Gastrocnemius medialis (tissue), 4 donors: ENCODE measurements around the gene FNDC3A. TPM values are rescaled to one million over a fixed set of nuclear protein-coding genes. Genes with fewer than 3 reads are reported as not detected.

Experiments used
- ATAC-seq, 2 donors: fragments of 150-250 bp; one replicate each; pipeline ENCODE4 v1.9.1; 2016
- DNase-seq, 2 donors: peaks; one replicate each; pipeline ENCODE4 v3.0.0-alpha.2; 2019
- H3K27ac ChIP-seq, 4 donors: fragments of 200-600 bp; sonication (generic); 1 replicate in 1 of 4; 2 replicates in 3 of 4; pipeline ENCODE4 v1.5.1; 2016 to 2018; ENCODE audit warnings: mild to moderate bottlenecking in 2 of 4, moderate library complexity in 1 of 4
- H3K27me3 ChIP-seq, 3 donors: fragments of 200-600 bp; sonication (generic) in 2 of 3; 1 replicate in 1 of 3; 2 replicates in 2 of 3; pipeline versions ENCODE4 v1.5.1 to v1.6.0; 2016 to 2019; ENCODE audit warnings: mild to moderate bottlenecking in 1 of 3, moderate library complexity in 1 of 3
- H3K36me3 ChIP-seq, 2 donors: fragments of 200-600 bp; sonication (generic) in 1 of 2; one replicate each; pipeline ENCODE4 v1.5.1; 2017 to 2018
- H3K4me1 ChIP-seq, 2 donors: fragments of 200-600 bp; sonication (generic) in 1 of 2; one replicate each; pipeline ENCODE4 v1.5.1; 2016 to 2017; ENCODE audit warnings: mild to moderate bottlenecking in 2 of 2
- H3K4me3 ChIP-seq, 4 donors: fragments of 200-600 bp; sonication (generic) in 3 of 4; 1 replicate in 1 of 4; 2 replicates in 3 of 4; pipeline ENCODE4 v1.5.1; 2016 to 2019; ENCODE audit warnings: mild to moderate bottlenecking in 2 of 4
- H3K9me3 ChIP-seq, 3 donors: fragments of 200-600 bp; sonication (generic) in 2 of 3; 1 replicate in 1 of 3; 2 replicates in 2 of 3; pipeline ENCODE4 v1.5.1; 2016 to 2019
- CTCF ChIP-seq, 5 experiments: fragments of 450-650 bp in 3 of 5; fragments of 200-600 bp in 2 of 5; sonication (generic) in 2 of 5; IDR thresholded peaks in 4 of 5; conservative IDR thresholded peaks in 1 of 5; 1 replicate in 4 of 5; 2 replicates in 1 of 5; pipeline ENCODE4 v1.5.1; 2016 to 2019; ENCODE audit warnings: antibody characterized with exemption in 5 of 5, mild to moderate bottlenecking in 3 of 5, moderate library complexity in 3 of 5
- POLR2A ChIP-seq, 2 donors: fragments of 450-650 bp; IDR thresholded peaks; one replicate each; pipeline ENCODE4 v1.6.1; 2017; ENCODE audit warnings: antibody characterized with exemption in 2 of 2, mild to moderate bottlenecking in 2 of 2, moderate library complexity in 2 of 2
- in situ Hi-C, 4 donors: fragments of 200-750 bp; cut with MboI; loops; one replicate each; pipeline versions ENCODE4 v1.15.0 to v1.8.0; 2017; ENCODE audit warnings: low sequenced_read_pairs in 4 of 4
- intact Hi-C: fragments of 100-400 bp; cut with DNase I; formaldehyde crosslinking; loops from one replicate; pipeline ENCODE4 v1.15.1; 2023; ENCODE audit warnings: low total_unique reads
- total RNA-seq, 4 donors: library from RNA; depleted of rRNA; stranded (reverse); fragments of >200 nt; gene quantifications; one replicate each; pipeline versions ENCODE4 v1.1.0 to v1.2.3, GENCODE V29; 2016

The FNDC3A gene
- total RNA-seq, 4 donors from 2014 or later, result 9.6 to 18.3 (median 10.4) TPM

DNA sequence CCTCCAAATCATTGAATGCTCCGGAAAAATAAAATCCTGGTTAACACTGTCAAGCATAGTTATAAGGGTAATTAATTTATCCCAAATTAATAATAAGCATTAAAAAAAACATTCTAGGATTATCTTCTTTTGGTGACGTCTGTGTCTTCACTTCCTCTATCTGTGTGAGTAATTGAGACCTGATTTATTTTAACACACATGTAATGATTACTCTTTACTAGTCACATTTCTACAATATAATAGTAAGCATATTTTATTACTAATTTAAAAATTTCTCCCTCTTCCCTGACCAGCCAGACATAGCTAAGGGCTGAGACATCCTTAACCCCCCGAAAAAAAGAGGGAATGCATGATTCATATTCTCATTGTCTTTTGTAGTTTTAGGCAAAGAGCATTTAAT, 2.3 kb downstream of the FNDC3A start:
- TF ChIP-seq POLR2A (IDR thresholded peaks at IDR 0.05) (no peak), CTCF (IDR thresholded peaks at IDR 0.05 in 4 of 5, conservative IDR thresholded peaks at IDR 0.05 in 1 of 5) (no peak)
- in situ Hi-C loops (loop anchor here in 1 of 4 donors (10.0 kb wide), 1 partner anchor 127 kb away; no protein-coding TSS in a partner anchor), intact Hi-C loops (loop anchor here (5.0 to 10.0 kb wide), 3 partner anchors 117 to 269 kb away; partner anchors contain the start of gene CDADC1)
- Histone ChIP-seq H3K9me3 (no peaks in the 10 kb centered on the region), H3K4me1 (peaks cover 18 to 34% of the 10 kb centered on the region in 2 donors), H3K27ac (no peak overlapping the region), H3K4me3 (peak overlapping the region in 2 of 4 donors; percentile 92 to 96), H3K27me3 (no peaks in the 10 kb centered on the region), H3K36me3 (no peaks in the 10 kb centered on the region)
- ATAC-seq, result no peak
- no peak for DNase-seq

- Histone ChIP-seq H3K4me3 (no peak overlapping the region), H3K9me3 (no peaks in the 10 kb centered on the region), H3K36me3 (no peaks in the 10 kb centered on the region), H3K4me1 (peaks cover 18 to 39% of the 10 kb centered on the region in 2 donors), H3K27me3 (no peaks in the 10 kb centered on the region), H3K27ac (no peak overlapping the region)
- no peak for ATAC-seq
- intact Hi-C loops, result loop anchor here (5.0 to 10.0 kb wide), 3 partner anchors 116 to 268 kb away; partner anchors contain the start of gene CDADC1
- in situ Hi-C loops, result loop anchor here in 1 of 4 donors (10.0 kb wide), 1 partner anchor 126 kb away; no protein-coding TSS in a partner anchor
- TF ChIP-seq POLR2A (IDR thresholded peaks at IDR 0.05), result no peak
- DNase-seq, result no peak
Observed at GRCh38 chr13:48978942-48979601, 3.4 kb downstream of the FNDC3A start.

DNA sequence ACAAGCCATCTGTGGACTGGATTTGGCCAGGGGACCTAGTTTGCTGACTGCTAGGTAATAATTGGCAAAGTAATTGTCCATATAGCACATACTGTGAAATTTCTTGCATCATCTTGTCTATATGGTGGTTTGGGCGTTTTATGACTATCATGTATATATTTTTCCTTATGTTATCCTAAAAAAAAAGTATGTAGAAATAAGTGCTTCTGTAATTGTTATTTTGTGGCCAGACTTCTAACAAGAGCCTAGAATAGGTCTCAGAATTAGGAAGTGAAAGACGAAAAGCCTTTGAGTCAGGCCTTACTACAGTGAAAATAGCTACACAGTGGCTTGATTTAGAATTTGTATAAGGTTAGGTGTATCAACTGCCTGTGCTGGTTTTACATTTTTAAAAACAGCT, 4.2 kb downstream of the FNDC3A start:
- no peak overlapping the region for H3K27ac ChIP-seq
- H3K36me3 ChIP-seq, result no peaks in the 10 kb centered on the region
- no peak overlapping the region for H3K4me3 ChIP-seq
- TF ChIP-seq POLR2A (IDR thresholded peaks at IDR 0.05) (no peak), CTCF (IDR thresholded peaks at IDR 0.05 in 4 of 5, conservative IDR thresholded peaks at IDR 0.05 in 1 of 5) (no peak)
- H3K9me3 ChIP-seq, result no peaks in the 10 kb centered on the region
- H3K4me1 ChIP-seq, result peaks cover 18 to 34% of the 10 kb centered on the region in 2 donors
- no peaks in the 10 kb centered on the region for H3K27me3 ChIP-seq
- no peak for ATAC-seq
- no peak for DNase-seq
- intact Hi-C loops, result loop anchor here (5.0 to 10.0 kb wide), 3 partner anchors 115 to 267 kb away; partner anchors contain the start of gene CDADC1
- in situ Hi-C loops, result loop anchor here in 1 of 4 donors (10.0 kb wide), 1 partner anchor 125 kb away; no protein-coding TSS in a partner anchor

GRCh38 chr13:48983331-48983730, 7.6 kb downstream of the FNDC3A start:
- intact Hi-C loops (no loop called here), in situ Hi-C loops (no loop called here)
- no peak overlapping the region for H3K4me3 ChIP-seq
- no peak overlapping the region for H3K27ac ChIP-seq
- H3K4me1 ChIP-seq, result peaks cover 10 to 18% of the 10 kb centered on the region in 2 donors
- no peaks in the 10 kb centered on the region for H3K9me3 ChIP-seq
- ATAC-seq (no peak), DNase-seq (no peak)
- no peaks in the 10 kb centered on the region for H3K36me3 ChIP-seq
- no peaks in the 10 kb centered on the region for H3K27me3 ChIP-seq
- TF ChIP-seq CTCF (IDR thresholded peaks at IDR 0.05 in 4 of 5, conservative IDR thresholded peaks at IDR 0.05 in 1 of 5) (no peak), POLR2A (IDR thresholded peaks at IDR 0.05) (no peak)

GRCh38 chr13:48985756-48986155, 10.0 kb downstream of the FNDC3A start:
- no peak for TF ChIP-seq CTCF (IDR thresholded peaks at IDR 0.05 in 4 of 5, conservative IDR thresholded peaks at IDR 0.05 in 1 of 5)
- TF ChIP-seq POLR2A (IDR thresholded peaks at IDR 0.05), result no peak
- DNase-seq (no peak), ATAC-seq (no peak)
- Histone ChIP-seq H3K27ac (no peak overlapping the region), H3K36me3 (no peaks in the 10 kb centered on the region), H3K9me3 (no peaks in the 10 kb centered on the region), H3K4me1 (peaks cover 0 to 10% of the 10 kb centered on the region in 2 donors), H3K4me3 (no peak overlapping the region), H3K27me3 (no peaks in the 10 kb centered on the region)
- in situ Hi-C loops, result no loop called here
- intact Hi-C loops, result no loop called here
